ENCODE measurements around the gene KLHDC8B.
"Not testable (repeated sequence)": the region's sequence is repeated elsewhere in the genome, so short reads cannot be mapped to it uniquely, and the experiment has no call there.

KLHDC8B gene

DNA sequence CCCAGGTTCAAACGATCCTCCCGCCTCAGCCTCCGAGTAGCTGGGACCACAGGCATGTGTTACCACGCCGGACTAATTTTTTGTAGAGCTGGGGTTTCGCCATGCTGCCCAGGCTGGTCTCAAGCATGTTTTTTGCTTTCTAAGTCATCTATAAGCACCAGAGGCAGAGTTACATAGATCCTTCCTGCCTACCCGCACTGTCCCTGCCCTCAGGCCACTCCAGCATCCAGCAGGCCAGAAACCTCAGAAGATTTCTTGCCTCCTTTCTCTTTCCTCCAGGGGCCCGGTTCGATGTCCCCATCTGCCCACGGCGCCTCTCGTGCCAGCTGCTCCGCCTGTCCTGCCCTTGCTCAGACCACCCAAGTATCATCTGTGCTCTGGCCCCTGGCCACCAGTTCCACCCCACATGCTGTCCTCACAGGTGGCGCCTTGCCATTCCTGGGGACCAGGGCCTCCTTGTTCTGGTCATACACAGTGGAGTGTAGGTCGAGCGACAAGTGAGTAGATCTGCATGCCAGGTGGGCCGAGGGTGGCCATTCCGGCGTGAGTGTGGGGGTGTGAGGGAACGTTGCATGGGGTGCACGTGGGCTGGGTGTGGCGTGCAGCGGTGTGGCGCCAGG lies 27.3 kb downstream of the KLHDC8B start:
- TF ChIP-seq, protein P1, sequence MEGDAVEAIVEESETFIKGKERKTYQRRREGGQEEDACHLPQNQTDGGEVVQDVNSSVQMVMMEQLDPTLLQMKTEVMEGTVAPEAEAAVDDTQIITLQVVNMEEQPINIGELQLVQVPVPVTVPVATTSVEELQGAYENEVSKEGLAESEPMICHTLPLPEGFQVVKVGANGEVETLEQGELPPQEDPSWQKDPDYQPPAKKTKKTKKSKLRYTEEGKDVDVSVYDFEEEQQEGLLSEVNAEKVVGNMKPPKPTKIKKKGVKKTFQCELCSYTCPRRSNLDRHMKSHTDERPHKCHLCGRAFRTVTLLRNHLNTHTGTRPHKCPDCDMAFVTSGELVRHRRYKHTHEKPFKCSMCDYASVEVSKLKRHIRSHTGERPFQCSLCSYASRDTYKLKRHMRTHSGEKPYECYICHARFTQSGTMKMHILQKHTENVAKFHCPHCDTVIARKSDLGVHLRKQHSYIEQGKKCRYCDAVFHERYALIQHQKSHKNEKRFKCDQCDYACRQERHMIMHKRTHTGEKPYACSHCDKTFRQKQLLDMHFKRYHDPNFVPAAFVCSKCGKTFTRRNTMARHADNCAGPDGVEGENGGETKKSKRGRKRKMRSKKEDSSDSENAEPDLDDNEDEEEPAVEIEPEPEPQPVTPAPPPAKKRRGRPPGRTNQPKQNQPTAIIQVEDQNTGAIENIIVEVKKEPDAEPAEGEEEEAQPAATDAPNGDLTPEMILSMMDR (IDR thresholded peaks at IDR 0.05; ENCODE audit: control insufficient read depth, insufficient read depth, low read depth, low read length, missing control alignments), result no peak
- peak overlapping the region; percentile 78 for H3K4me3 ChIP-seq (ENCODE audit: control insufficient read depth, low read depth, low read length)
- no peak for DNase-seq (ENCODE audit: low read depth)

DNA sequence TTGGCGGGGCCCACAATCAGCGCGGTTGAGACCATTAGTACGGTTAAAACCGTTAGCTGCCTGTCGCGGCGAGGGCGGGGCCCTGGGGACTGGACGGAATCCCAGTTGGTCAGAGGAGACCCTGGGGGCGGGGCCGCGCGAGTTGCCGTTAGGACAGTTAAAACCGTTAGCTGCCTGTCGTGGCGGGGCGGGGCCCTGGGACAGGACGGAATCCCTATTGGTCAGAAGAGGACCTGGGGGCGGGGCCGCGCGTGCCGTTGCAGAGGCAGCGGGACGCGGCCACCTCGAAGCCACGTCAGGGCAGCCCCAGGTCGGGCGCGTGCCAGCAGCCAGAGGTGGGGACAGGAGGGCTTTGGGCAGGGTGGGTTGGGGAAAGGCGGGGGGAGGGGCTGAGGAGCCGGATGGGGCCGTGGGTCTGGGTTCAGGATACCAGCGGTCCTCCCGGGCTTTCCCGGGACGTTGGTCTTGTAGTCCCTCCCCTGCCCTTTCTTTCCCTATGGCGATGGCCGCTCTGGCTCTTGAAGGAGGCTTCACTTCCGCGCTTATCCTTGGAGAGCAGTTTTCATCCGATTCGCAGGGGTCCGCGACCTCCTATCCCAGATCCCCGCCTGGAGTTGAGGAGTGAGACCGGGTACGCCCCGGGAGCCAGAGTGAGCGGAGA lies 28.0 kb downstream of the KLHDC8B start:
- peak overlapping the region; percentile 78 for H3K4me3 ChIP-seq (ENCODE audit: control insufficient read depth, low read depth, low read length)
- peak; percentile 64 for DNase-seq (ENCODE audit: low read depth)
- TF ChIP-seq, protein P1 (IDR thresholded peaks at IDR 0.05; ENCODE audit: control insufficient read depth, insufficient read depth, low read depth, low read length, missing control alignments), result no peak

GRCh38 chr3:49199900-49200281 lies 28.5 kb downstream of the KLHDC8B start:
- peak overlapping the region; percentile 78 for H3K4me3 ChIP-seq (ENCODE audit: control insufficient read depth, low read depth, low read length)
- DNase-seq (ENCODE audit: low read depth), result no peak
- TF ChIP-seq, protein P1 (IDR thresholded peaks at IDR 0.05; ENCODE audit: control insufficient read depth, insufficient read depth, low read depth, low read length, missing control alignments), result no peak

- DNase-seq (ENCODE audit: low read depth), result no peak
- no peak overlapping the region for H3K4me3 ChIP-seq (ENCODE audit: control insufficient read depth, low read depth, low read length)
- TF ChIP-seq, protein P1 (IDR thresholded peaks at IDR 0.05; ENCODE audit: control insufficient read depth, insufficient read depth, low read depth, low read length, missing control alignments), result no peak
Observed at GRCh38 chr3:49213541-49213943, 42.1 kb downstream of the KLHDC8B start.

DNA sequence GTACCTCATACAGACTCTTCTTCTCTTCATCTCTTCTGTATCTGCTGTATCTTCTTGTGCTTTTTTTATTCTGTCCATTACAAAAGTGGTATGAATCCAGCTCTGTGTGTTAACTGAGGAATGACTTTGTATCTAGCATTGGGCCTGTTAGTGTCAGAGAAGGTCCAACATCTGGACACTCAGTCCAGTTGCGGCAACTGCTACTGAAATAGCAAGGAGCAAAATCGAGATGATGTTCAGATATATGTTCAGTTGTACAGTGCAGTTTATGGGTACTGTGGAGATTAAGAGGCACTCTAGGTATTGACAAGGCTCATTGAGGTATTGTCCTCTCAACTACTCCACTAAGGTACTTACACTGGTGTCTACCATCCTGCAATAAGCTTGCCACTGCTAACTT lies 42.6 kb downstream of the KLHDC8B start:
- DNase-seq (ENCODE audit: low read depth), result no peak
- no peak overlapping the region for H3K4me3 ChIP-seq (ENCODE audit: control insufficient read depth, low read depth, low read length)
- TF ChIP-seq, protein P1 (IDR thresholded peaks at IDR 0.05; ENCODE audit: control insufficient read depth, insufficient read depth, low read depth, low read length, missing control alignments), result no peak

DNA sequence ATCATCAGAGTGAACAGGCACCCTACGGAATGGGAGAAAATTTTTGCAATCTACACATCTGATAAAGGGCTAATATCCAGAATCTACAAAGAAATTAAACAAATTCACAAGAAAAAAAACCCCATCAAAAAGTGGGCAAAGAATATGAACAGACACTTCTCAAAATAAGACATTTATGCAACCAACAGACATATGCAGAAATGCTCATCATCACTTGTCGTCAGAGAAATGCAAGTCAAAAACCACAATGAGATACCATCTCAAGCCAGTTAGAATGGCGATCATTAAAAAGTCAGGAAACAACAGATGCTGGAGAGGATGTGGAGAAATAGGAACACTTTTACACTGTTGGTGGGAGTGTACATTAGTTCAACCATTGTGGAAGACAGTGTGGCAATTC lies 45.3 kb downstream of the KLHDC8B start:
- not testable (repeated sequence) for DNase-seq (ENCODE audit: low read depth); H3K4me3 ChIP-seq (ENCODE audit: control insufficient read depth, low read depth, low read length)

GRCh38 chr3:49217108-49217507 lies 45.7 kb downstream of the KLHDC8B start:
- H3K4me3 ChIP-seq (ENCODE audit: control insufficient read depth, low read depth, low read length), result not testable (repeated sequence)

More at GRCh38 chr3:49217108-49217507, 45.7 kb downstream of the KLHDC8B start:
- not testable (repeated sequence) for DNase-seq (ENCODE audit: low read depth)
